GM18907 (cell line): ENCODE data around the gene TMEM271.

Experiments
- ATAC-seq: cut with Tn5 transposase; IDR thresholded peaks from one replicate; pipeline ENCODE4 v1.9.1; 2021; ENCODE audit warnings: mild to moderate bottlenecking, moderate library complexity; ENCODE audit not compliant: unreplicated experiment

The TMEM271 gene

GRCh38 chr4:576245-576821, at the start of gene TMEM271:
Gene TMEM271 (minus strand): TSS chr4:576295. CDS start chr4:576062, 233 bp downstream.
- no peak for ATAC-seq

- no peak for ATAC-seq
These were observed 49.6 kb upstream of the TMEM271 start for GRCh38 chr4:625631-626161.

- ATAC-seq = no peak
These were observed 48.9 kb upstream of the TMEM271 start, which contains the start of gene PDE6B for GRCh38 chr4:624705-625590. Gene PDE6B (plus strand): TSS chr4:625573. CDS start chr4:625627, 54 bp downstream.

- no peak for ATAC-seq
These were observed 47.9 kb upstream of the TMEM271 start for GRCh38 chr4:623914-624566.

- ATAC-seq = no peak
These were observed 47.2 kb upstream of the TMEM271 start for GRCh38 chr4:622996-623913.

- no peak for ATAC-seq
These were observed 46.2 kb upstream of the TMEM271 start for GRCh38 chr4:622071-622995.

GRCh38 chr4:621296-622070, 45.4 kb upstream of the TMEM271 start:
- ATAC-seq = no peak

- ATAC-seq = no peak
These were observed 44.8 kb upstream of the TMEM271 start for GRCh38 chr4:620851-621261.

- ATAC-seq = no peak
These were observed 44.1 kb upstream of the TMEM271 start for GRCh38 chr4:620201-620600.

- no peak for ATAC-seq
These were observed 41.8 kb upstream of the TMEM271 start for GRCh38 chr4:617644-618641.

GRCh38 chr4:616911-617643, 41.0 kb upstream of the TMEM271 start:
- ATAC-seq = no peak

- ATAC-seq = no peak
These were observed 40.0 kb upstream of the TMEM271 start for GRCh38 chr4:616091-616490.

- no peak for ATAC-seq
These were observed 37.0 kb upstream of the TMEM271 start for GRCh38 chr4:613126-613525.

- no peak for ATAC-seq
These were observed 36.6 kb upstream of the TMEM271 start for GRCh38 chr4:612749-613125.

- ATAC-seq = no peak
These were observed 36.1 kb upstream of the TMEM271 start for GRCh38 chr4:612052-612748.
